ENCODE results near the gene LRBA. TPM values are rescaled to one million over a fixed set of nuclear protein-coding genes. Genes with fewer than 3 reads are reported as not detected.
A peak's percentile ranks its signal among the peaks of the same experiment; 100 is the strongest.

Gene LRBA
- total RNA-seq, 1 donor = 38.4 TPM

GRCh38 chr4:150584111-150584915 is 430.8 kb downstream of the LRBA start:
- no peak overlapping the region for H3K4me3 ChIP-seq (ENCODE audit: low read depth, low read length)
- no peak for DNase-seq (ENCODE audit: low read depth)
- TF ChIP-seq CTCF (IDR thresholded peaks at IDR 0.05; ENCODE audit: insufficient read depth, low read depth, low read length) = no peak

- no peak for DNase-seq (ENCODE audit: low read depth)
- TF ChIP-seq CTCF (IDR thresholded peaks at IDR 0.05; ENCODE audit: insufficient read depth, low read depth, low read length) = no peak
- H3K4me3 ChIP-seq (ENCODE audit: low read depth, low read length) = peak overlapping the region; percentile 50
These were observed 431.6 kb downstream of the LRBA start for GRCh38 chr4:150583287-150584110.

- DNase-seq (ENCODE audit: low read depth) = no peak
- no peak for TF ChIP-seq CTCF (IDR thresholded peaks at IDR 0.05; ENCODE audit: insufficient read depth, low read depth, low read length)
- H3K4me3 ChIP-seq (ENCODE audit: low read depth, low read length) = peak overlapping the region; percentile 50
These were observed 432.2 kb downstream of the LRBA start for GRCh38 chr4:150582873-150583286.

GRCh38 chr4:150582146-150582872 is 432.8 kb downstream of the LRBA start, which contains the start of gene MAB21L2:
TSS of gene MAB21L2 (plus strand) at chr4:150582151. CDS start at chr4:150583030, 879 bp downstream.
- no peak for TF ChIP-seq CTCF (IDR thresholded peaks at IDR 0.05; ENCODE audit: insufficient read depth, low read depth, low read length)
- H3K4me3 ChIP-seq (ENCODE audit: low read depth, low read length) = peak within 1 kb of the TSS; percentile 50
- no peak for DNase-seq (ENCODE audit: low read depth)

GRCh38 chr4:150581641-150582051 is 433.4 kb downstream of the LRBA start:
- TF ChIP-seq CTCF (IDR thresholded peaks at IDR 0.05; ENCODE audit: insufficient read depth, low read depth, low read length) = no peak
- H3K4me3 ChIP-seq (ENCODE audit: low read depth, low read length) = no peak overlapping the region
- DNase-seq (ENCODE audit: low read depth) = no peak

- no peak overlapping the region for H3K4me3 ChIP-seq (ENCODE audit: low read depth, low read length)
- no peak for TF ChIP-seq CTCF (IDR thresholded peaks at IDR 0.05; ENCODE audit: insufficient read depth, low read depth, low read length)
- no peak for DNase-seq (ENCODE audit: low read depth)
These were observed 434.0 kb downstream of the LRBA start for GRCh38 chr4:150581056-150581605.

Measured in fibroblast of villous mesenchyme (primary cell).